Measurements from ENCODE around the gene RPS21. TPM values are rescaled to one million over a fixed set of nuclear protein-coding genes. Genes with fewer than 3 reads are reported as not detected.

Gene RPS21
- total RNA-seq, 1 donor from 2014 or later, result 830 TPM

- no peak for TF ChIP-seq CTCF (IDR thresholded peaks at IDR 0.05)
- Mint-ChIP-seq H3K4me1 (ENCODE audit: low read depth) (peaks cover 20% of the 10 kb centered on the region), H3K27me3 (ENCODE audit: low read depth) (no peaks in the 10 kb centered on the region), H3K9me3 (ENCODE audit: low read depth) (no peaks in the 10 kb centered on the region), H3K27ac (ENCODE audit: unreplicated experiment) (no peak overlapping the region), H3K4me3 (ENCODE audit: unreplicated experiment) (no peak overlapping the region), H3K36me3 (ENCODE audit: low read depth) (peaks cover 12% of the 10 kb centered on the region)
- DNase-seq (ENCODE audit: low spot score), result no peak
Observed at GRCh38 chr20:62391165-62392076, 4.5 kb downstream of the RPS21 start.

- no peak for TF ChIP-seq CTCF (IDR thresholded peaks at IDR 0.05)
- no peak for DNase-seq (ENCODE audit: low spot score)
- Mint-ChIP-seq H3K36me3 (ENCODE audit: low read depth) (peaks cover 12% of the 10 kb centered on the region), H3K4me1 (ENCODE audit: low read depth) (peaks cover 20% of the 10 kb centered on the region), H3K9me3 (ENCODE audit: low read depth) (no peaks in the 10 kb centered on the region), H3K27me3 (ENCODE audit: low read depth) (no peaks in the 10 kb centered on the region), H3K27ac (ENCODE audit: unreplicated experiment) (no peak overlapping the region), H3K4me3 (ENCODE audit: unreplicated experiment) (no peak overlapping the region)
Observed at GRCh38 chr20:62392077-62392418, 5.1 kb downstream of the RPS21 start.

- H3K4me1 Mint-ChIP-seq (ENCODE audit: low read depth), result peaks cover 15% of the 10 kb centered on the region
- no peak overlapping the region for H3K4me3 Mint-ChIP-seq (ENCODE audit: unreplicated experiment)
- no peak for DNase-seq (ENCODE audit: low spot score)
- H3K36me3 Mint-ChIP-seq (ENCODE audit: low read depth), result peaks cover 11% of the 10 kb centered on the region
- H3K27ac Mint-ChIP-seq (ENCODE audit: unreplicated experiment), result no peak overlapping the region
- TF ChIP-seq CTCF (IDR thresholded peaks at IDR 0.05), result no peak
- H3K9me3 Mint-ChIP-seq (ENCODE audit: low read depth), result no peaks in the 10 kb centered on the region
- no peaks in the 10 kb centered on the region for H3K27me3 Mint-ChIP-seq (ENCODE audit: low read depth)
Observed at GRCh38 chr20:62392621-62393334, 5.9 kb downstream of the RPS21 start.

GRCh38 chr20:62393335-62393665, 6.4 kb downstream of the RPS21 start:
- Mint-ChIP-seq H3K27ac (ENCODE audit: unreplicated experiment) (no peak overlapping the region), H3K4me3 (ENCODE audit: unreplicated experiment) (no peak overlapping the region), H3K27me3 (ENCODE audit: low read depth) (no peaks in the 10 kb centered on the region), H3K36me3 (ENCODE audit: low read depth) (peaks cover 9% of the 10 kb centered on the region), H3K9me3 (ENCODE audit: low read depth) (no peaks in the 10 kb centered on the region), H3K4me1 (ENCODE audit: low read depth) (peaks cover 10% of the 10 kb centered on the region)
- DNase-seq (ENCODE audit: low spot score), result no peak
- TF ChIP-seq CTCF (IDR thresholded peaks at IDR 0.05), result no peak

GRCh38 chr20:62393830-62394229, 6.9 kb downstream of the RPS21 start:
- H3K27ac Mint-ChIP-seq (ENCODE audit: unreplicated experiment), result no peak overlapping the region
- peaks cover 4% of the 10 kb centered on the region for H3K4me1 Mint-ChIP-seq (ENCODE audit: low read depth)
- DNase-seq (ENCODE audit: low spot score), result no peak
- H3K27me3 Mint-ChIP-seq (ENCODE audit: low read depth), result no peaks in the 10 kb centered on the region
- H3K4me3 Mint-ChIP-seq (ENCODE audit: unreplicated experiment), result no peak overlapping the region
- no peaks in the 10 kb centered on the region for H3K9me3 Mint-ChIP-seq (ENCODE audit: low read depth)
- H3K36me3 Mint-ChIP-seq (ENCODE audit: low read depth), result peaks cover 8% of the 10 kb centered on the region
- no peak for TF ChIP-seq CTCF (IDR thresholded peaks at IDR 0.05)
